ENCODE measurements around the gene MC5R.

DNA sequence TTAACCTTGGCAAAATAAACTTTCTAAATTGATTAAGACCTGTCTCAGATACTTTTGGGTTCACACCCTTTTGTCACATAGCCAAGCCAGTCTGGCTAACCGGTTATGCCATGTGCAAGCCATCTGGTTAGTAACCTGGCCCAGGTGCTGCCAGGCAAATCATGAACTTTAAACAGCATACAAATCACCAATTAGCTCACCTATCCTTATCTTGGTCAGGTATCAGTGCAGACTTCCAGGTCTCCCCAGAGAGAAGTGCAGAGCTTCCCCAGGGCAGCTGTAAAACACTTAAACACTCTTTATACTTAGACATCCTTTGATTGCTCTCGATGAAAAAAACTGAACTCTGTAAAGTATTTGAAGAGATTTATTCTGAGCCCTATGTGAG lies 14.9 kb upstream of the MC5R start:
- TF ChIP-seq EZH2 (IDR thresholded peaks at IDR 0.05; ENCODE audit: borderline replicate concordance, low read depth, low read length, poor library complexity, severe bottlenecking): no peak
- TF ChIP-seq, protein P1, sequence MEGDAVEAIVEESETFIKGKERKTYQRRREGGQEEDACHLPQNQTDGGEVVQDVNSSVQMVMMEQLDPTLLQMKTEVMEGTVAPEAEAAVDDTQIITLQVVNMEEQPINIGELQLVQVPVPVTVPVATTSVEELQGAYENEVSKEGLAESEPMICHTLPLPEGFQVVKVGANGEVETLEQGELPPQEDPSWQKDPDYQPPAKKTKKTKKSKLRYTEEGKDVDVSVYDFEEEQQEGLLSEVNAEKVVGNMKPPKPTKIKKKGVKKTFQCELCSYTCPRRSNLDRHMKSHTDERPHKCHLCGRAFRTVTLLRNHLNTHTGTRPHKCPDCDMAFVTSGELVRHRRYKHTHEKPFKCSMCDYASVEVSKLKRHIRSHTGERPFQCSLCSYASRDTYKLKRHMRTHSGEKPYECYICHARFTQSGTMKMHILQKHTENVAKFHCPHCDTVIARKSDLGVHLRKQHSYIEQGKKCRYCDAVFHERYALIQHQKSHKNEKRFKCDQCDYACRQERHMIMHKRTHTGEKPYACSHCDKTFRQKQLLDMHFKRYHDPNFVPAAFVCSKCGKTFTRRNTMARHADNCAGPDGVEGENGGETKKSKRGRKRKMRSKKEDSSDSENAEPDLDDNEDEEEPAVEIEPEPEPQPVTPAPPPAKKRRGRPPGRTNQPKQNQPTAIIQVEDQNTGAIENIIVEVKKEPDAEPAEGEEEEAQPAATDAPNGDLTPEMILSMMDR (conservative IDR thresholded peaks at IDR 0.05; ENCODE audit: low read depth, low read length): no peak
